GM13977 (cell line): ENCODE measurements around the gene SLCO4A1.

Source experiments
- DNase-seq: peaks from one replicate; pipeline ENCODE4 v3.0.0; 2012; ENCODE audit warnings: low spot score
- in situ Hi-C: fragments of 300-500 bp; cut with MboI; formaldehyde crosslinking; loops from one replicate; pipeline ENCODE4 v1.12.0; 2022; ENCODE audit warnings: low sequenced_read_pairs, low pct_unique_long_range_greater_than_20kb, mixed read lengths, inconsistent platforms; ENCODE audit not compliant: unreplicated experiment
- TF ChIP-seq, protein P1 (sequence below): IDR thresholded peaks from 2 replicates; pipeline ENCODE4 v1.5.1; 2012; ENCODE audit warnings: mild to moderate bottlenecking, control low read depth; ENCODE audit not compliant: insufficient read depth; ENCODE audit errors: extremely low read depth, missing control alignments

The SLCO4A1 gene

DNA sequence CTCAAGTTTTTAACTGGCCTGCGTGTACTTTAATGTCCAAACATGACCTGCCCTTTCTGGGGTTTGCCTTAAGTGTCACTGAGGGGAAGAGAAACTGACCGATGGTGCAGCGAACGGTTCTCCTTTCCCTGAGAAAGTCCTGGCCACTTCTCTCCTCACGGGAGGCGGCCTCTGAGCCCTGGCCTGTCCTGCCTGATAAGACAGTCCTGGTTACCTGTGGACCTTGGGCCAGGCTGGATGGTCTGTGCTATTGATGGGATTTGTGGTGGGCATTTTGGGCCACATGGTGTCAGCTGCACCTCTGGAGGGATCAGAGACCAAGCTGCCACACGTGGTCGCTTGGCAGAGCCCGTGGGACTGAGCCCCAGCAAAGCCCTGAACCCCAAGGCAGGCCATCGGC lies 54.7 kb downstream of the SLCO4A1 start:
- in situ Hi-C loops, result no loop called here
- DNase-seq, result no peak
- TF ChIP-seq, protein P1, sequence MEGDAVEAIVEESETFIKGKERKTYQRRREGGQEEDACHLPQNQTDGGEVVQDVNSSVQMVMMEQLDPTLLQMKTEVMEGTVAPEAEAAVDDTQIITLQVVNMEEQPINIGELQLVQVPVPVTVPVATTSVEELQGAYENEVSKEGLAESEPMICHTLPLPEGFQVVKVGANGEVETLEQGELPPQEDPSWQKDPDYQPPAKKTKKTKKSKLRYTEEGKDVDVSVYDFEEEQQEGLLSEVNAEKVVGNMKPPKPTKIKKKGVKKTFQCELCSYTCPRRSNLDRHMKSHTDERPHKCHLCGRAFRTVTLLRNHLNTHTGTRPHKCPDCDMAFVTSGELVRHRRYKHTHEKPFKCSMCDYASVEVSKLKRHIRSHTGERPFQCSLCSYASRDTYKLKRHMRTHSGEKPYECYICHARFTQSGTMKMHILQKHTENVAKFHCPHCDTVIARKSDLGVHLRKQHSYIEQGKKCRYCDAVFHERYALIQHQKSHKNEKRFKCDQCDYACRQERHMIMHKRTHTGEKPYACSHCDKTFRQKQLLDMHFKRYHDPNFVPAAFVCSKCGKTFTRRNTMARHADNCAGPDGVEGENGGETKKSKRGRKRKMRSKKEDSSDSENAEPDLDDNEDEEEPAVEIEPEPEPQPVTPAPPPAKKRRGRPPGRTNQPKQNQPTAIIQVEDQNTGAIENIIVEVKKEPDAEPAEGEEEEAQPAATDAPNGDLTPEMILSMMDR, result no peak

GRCh38 chr20:62697468-62697912 lies 55.2 kb downstream of the SLCO4A1 start:
- no peak for DNase-seq
- in situ Hi-C loops, result no loop called here
- TF ChIP-seq, protein P1, result no peak

DNA sequence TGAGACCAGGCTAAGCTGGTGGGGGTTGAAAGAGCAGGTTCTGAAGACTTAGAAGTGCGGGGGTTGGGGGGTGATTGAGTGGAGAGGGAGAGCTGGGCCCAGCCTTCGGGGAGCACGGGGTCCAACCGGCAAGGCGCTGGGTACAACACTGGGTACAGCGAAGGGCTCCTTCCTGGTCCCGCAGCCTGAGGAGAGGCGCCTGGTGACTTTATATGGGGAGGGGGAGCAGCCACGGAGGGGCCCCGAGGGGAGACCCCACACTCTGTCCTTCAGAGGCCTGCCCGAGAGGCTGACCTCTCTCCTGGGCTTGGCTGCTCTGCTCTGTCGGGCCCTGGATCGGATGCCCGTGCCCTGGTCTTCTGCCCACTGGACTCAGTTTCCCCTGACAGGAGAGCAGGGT lies 55.9 kb downstream of the SLCO4A1 start:
- TF ChIP-seq, protein P1, result no peak
- in situ Hi-C loops, result no loop called here
- DNase-seq, result no peak

GRCh38 chr20:62699296-62699695 lies 57.0 kb downstream of the SLCO4A1 start:
- in situ Hi-C loops, result no loop called here
- no peak for DNase-seq
- TF ChIP-seq, protein P1, result no peak

GRCh38 chr20:62699741-62700140 lies 57.4 kb downstream of the SLCO4A1 start:
- TF ChIP-seq, protein P1, result no peak
- in situ Hi-C loops, result no loop called here
- DNase-seq, result no peak

DNA sequence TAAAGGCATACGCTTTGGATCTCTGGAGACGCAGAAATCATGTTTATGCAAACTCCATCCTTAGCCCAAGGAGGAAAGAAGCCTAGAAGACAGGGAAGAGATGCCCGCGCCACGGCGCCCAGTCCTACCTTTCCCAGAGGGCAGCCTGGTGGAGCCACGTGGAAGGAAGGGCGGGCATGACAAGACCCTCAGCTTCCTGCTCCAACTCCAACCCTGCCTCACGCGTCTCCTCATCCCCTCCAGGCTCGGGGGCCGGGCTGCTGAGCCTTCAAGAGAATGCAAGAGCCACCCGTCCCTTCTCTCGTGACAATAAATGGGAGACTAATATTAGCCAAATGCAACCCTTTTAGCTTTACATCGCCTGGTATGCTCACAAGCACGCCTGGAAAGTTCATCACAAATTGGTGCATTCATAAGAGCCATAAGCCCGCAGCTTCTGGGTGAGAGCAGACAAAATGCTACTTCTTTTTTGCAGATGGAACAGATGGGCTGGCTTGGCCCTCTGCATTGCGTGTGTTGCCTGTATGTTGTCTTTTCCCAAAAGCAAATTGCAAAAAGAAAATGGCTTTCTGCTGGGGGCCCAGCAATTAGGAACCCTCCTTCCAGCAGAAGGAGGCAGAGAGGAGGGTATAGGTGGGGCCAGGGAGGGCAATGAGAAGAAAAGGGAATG lies 58.1 kb downstream of the SLCO4A1 start:
- DNase-seq, result no peak
- in situ Hi-C loops, result no loop called here
- TF ChIP-seq, protein P1, result no peak
